RWPE1 (cell line): Measurements from ENCODE around the gene TDRD3.

ENCODE experiments used
- CTCF ChIA-PET: fragments of 350-600 bp; sonication (Branson Sonifier 250); formaldehyde crosslinking; extraction: SDS; loops from one replicate; lab custom pipeline; 2021; lab: Yijun Ruan, JAX
- POLR2A ChIA-PET: fragments of 400-600 bp; formaldehyde crosslinking; extraction: SDS; loops from one replicate; lab custom pipeline; 2020; ENCODE audit warnings: antibody characterized with exemption; ENCODE audit not compliant: low non-redundant PET; lab: Yijun Ruan, JAX
- DNase-seq: peaks from one replicate; pipeline ENCODE4 v3.0.0; 2012; ENCODE audit warnings: low spot score
- H3K27ac ChIP-seq: fragments of 450-650 bp; 2 replicates; pipeline ENCODE4 v1.5.1; 2017
- CTCF ChIP-seq: fragments of 450-650 bp; conservative IDR thresholded peaks from 2 replicates; pipeline ENCODE4 v1.5.1; 2017; ENCODE audit warnings: low read depth, mild to moderate bottlenecking

The TDRD3 gene

GRCh38 chr13:60396783-60397703, at the start of gene TDRD3:
Gene TDRD3 (plus strand): TSS chr13:60397220. CDS start chr13:60397365, 145 bp downstream.
- POLR2A ChIA-PET = interaction anchor here (0.6 kb wide), 1 partner anchor 8 kb away, joined by 4 read pairs; no protein-coding TSS in a partner anchor
- peak; percentile 67 for DNase-seq
- TF ChIP-seq CTCF = peak; percentile 84
- CTCF ChIA-PET = interaction anchor here (0.6 to 0.8 kb wide), 3 partner anchors 11 to 1834 kb away, joined by 3 to 4 read pairs (median 4); no protein-coding TSS in a partner anchor
- H3K27ac ChIP-seq = peak within 1 kb of the TSS; percentile 95

GRCh38 chr13:60347690-60348089, 49.3 kb upstream of the TDRD3 start:
- ChIA-PET POLR2A (no interaction called here), CTCF (no interaction called here)
- DNase-seq = no peak
- TF ChIP-seq CTCF = no peak
- no peak overlapping the region for H3K27ac ChIP-seq

- H3K27ac ChIP-seq = no peak overlapping the region
- no peak for DNase-seq
- POLR2A ChIA-PET = no interaction called here
- no peak for TF ChIP-seq CTCF
- CTCF ChIA-PET = no interaction called here
Measured at GRCh38 chr13:60348097-60348496, 48.9 kb upstream of the TDRD3 start.

- CTCF ChIA-PET = no interaction called here
- TF ChIP-seq CTCF = no peak
- no peak for DNase-seq
- POLR2A ChIA-PET = no interaction called here
- H3K27ac ChIP-seq = no peak overlapping the region
Measured at GRCh38 chr13:60351326-60351725, 45.7 kb upstream of the TDRD3 start.

GRCh38 chr13:60351855-60352615, 45.0 kb upstream of the TDRD3 start:
- TF ChIP-seq CTCF = no peak
- CTCF ChIA-PET = interaction anchor here (0.6 to 1.0 kb wide), 2 partner anchors 18 to 37 kb away, joined by 3 read pairs; no protein-coding TSS in a partner anchor
- POLR2A ChIA-PET = no interaction called here
- DNase-seq = no peak
- H3K27ac ChIP-seq = no peak overlapping the region

- ChIA-PET POLR2A (no interaction called here), CTCF (interaction anchor here (0.6 to 1.0 kb wide), 2 partner anchors 17 to 36 kb away, joined by 3 read pairs; no protein-coding TSS in a partner anchor)
- no peak for DNase-seq
- no peak for TF ChIP-seq CTCF
- no peak overlapping the region for H3K27ac ChIP-seq
Measured at GRCh38 chr13:60352644-60353043, 44.4 kb upstream of the TDRD3 start.
